Activated CD8-positive, alpha-beta memory T cell treated with anti-CD3 and anti-CD28 coated beads, Interleukin-2, amount 50 U/mL, for 48 hours (primary cell): ENCODE results near the gene PDZD2.

ENCODE experiments used
- DNase-seq: peaks from one replicate; pipeline ENCODE4 v3.0.0-alpha.2; 2020

Gene PDZD2

DNA sequence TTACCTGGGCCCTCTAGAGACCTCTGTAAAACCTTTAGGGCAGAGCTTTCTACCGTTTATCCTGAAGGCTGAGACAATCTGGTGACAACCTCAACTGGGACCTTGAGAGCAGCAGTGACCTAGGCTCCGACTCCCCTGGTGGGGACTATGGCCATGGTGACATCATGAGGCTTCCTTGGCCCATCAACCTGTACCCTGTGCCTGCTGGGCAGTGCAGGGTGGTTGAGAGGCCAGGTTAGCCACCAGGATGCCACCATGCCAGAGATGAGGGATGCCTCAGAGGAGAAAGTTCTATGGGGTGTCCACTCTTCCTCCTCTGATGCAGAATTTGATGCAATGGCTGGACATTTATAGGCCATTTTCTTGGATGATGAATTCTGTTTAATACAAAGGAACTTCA is 194.8 kb downstream of the PDZD2 start:
- DNase-seq = no peak

DNA sequence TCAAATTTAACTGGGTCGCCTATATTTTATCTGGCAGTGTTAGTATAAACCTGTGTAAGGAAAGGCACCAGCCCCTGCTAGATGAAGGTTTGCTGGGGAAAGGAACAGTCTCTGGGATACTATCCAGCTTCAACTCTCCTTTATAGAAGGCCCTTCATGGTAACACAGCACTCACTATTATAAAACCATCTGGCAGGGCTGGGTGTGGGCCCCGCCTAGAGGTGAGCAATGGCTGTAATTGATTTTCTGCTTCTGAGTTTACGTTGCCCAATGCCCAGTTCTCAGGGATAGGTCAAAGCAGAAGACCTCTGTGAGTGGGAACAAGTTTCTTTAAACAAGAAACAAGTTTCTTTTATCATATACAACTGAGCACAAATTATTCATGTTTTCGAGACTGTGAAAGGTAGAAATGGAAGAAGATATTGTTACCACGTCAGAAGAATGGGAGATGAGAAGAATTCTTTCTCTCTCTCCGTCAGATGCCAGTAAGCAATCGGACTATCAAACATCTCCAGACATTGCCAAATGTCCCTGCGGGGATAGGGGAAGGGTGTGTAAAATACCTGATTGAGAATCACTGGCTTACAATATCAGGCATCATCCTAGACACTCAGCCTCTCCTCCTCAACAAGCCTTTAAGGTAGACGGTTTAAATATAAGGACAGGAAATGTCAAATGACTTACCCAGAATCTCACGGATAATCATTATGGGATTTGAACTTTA is 205.9 kb downstream of the PDZD2 start:
- no peak for DNase-seq

DNA sequence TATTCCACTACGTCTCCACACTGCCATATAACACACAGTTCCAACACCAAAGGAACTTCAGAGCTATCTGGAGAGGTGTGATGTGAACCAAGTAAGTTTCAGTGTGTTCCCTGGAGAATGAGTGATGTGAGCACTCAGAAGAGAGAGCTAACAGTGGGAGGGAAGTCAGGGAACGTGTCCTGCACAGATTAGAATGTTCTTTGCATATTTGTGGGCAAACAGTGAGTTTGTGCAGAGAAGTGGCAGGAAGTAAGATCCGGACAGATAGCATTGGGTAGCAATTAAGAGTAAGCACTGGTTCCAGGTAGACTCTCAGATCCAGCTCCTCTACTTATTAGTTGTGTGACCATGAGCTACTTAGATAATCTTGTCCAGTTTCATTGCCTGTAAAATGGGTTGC is 206.4 kb downstream of the PDZD2 start:
- DNase-seq = no peak

DNA sequence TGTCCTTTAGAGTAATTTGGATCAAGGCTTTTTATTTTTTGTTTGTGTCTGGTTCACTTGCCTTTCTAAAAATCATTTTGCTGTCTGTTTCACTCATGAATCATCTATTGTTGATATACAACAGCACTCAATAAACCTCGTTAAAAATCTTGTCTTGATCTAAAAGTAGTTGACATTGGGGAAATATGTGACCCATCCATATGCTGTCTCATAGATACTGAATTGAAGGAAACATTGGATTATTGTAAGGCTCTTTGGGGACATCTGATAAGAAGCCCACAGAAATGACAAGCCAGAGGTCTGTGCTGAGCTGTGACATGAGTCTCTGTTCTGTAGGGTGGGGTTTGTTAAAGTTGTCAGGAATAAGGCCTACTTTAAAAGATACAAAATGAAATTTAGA is 208.0 kb downstream of the PDZD2 start:
- no peak for DNase-seq

DNA sequence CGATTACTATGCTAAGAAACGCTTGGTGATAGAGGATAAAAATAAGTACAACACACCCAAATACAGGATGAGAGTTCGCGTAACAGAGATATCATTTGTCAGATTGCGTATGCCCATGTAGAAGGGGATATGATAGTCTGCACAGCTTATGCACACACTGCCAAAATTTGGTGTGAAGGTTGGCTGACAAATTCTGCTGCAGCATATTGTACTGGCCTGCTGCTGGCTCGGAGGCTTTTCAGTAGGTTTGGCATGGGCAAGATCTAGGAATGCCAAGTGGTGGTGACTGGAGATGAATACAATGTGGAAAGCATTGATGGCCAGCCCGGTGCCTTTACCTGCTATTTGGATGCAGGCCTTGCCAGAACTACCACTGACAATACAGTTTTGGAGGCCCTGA is 208.4 kb downstream of the PDZD2 start:
- no peak for DNase-seq

DNA sequence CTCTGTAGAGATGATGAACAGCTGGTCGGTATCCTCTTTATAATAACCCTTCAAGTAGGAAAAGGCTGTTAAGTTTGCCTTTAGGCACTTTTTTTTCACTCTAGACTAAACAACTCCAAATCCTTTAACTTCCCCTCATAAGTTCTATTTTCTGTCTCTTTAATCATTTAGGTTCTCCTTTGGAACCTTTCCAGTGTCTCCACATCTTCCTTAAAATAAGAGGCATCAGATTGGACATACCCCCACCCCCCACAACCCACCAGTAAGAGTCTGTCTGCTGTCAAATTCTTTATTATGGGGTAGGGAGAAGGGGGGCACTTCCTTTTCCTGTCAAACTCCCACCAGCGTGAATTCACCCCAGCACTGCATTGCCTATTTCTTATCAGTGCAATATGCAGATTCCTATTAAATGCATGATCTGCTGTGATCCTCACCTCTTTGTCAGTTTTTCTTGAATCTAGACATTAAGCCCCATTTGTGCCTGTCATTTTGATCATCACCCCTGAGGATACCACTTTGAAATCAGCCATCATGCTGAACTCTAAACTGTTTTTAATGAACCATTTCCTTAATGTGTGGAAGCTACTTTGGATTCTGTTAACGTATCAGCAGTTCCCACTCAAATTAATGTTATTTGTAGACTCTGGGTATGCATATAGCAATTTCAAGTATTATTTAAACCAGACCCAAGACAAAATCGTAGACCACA is 212.2 kb downstream of the PDZD2 start:
- no peak for DNase-seq

DNA sequence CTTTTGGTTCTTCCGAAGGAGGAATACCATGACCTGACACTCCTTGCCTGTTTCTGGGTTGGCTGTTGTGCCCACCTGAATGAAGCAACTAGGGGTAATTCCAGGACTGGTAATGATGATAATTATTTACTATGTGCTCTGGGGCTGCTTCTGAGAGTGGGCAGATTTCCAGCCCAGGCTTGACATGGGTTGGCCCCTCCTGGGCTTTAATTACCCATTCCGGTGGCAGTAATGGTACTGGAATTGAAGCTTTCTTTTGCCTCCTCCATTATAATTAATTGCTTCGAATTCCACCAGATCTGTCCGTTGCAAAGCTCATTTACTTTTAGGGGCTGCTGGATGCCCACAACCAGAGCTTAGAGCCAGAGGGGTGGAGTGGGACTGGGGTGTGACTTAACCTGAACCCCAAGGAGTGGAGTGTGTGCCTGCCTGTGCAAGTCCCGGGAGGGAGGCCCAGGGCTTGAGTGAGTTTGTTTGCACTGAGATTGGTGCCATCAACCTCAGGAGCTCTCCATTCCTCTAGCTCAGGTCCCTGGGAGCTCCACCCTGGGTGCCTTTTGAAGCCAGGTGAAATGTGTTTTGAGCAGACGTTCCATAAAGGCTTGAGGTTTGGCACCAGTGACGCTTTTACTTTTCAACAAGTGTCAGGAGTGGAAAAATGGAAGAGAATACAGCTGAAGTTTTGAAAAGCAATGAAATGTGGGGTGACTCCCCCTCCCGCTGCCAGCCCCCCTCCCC is 214.6 kb downstream of the PDZD2 start:
- no peak for DNase-seq

DNA sequence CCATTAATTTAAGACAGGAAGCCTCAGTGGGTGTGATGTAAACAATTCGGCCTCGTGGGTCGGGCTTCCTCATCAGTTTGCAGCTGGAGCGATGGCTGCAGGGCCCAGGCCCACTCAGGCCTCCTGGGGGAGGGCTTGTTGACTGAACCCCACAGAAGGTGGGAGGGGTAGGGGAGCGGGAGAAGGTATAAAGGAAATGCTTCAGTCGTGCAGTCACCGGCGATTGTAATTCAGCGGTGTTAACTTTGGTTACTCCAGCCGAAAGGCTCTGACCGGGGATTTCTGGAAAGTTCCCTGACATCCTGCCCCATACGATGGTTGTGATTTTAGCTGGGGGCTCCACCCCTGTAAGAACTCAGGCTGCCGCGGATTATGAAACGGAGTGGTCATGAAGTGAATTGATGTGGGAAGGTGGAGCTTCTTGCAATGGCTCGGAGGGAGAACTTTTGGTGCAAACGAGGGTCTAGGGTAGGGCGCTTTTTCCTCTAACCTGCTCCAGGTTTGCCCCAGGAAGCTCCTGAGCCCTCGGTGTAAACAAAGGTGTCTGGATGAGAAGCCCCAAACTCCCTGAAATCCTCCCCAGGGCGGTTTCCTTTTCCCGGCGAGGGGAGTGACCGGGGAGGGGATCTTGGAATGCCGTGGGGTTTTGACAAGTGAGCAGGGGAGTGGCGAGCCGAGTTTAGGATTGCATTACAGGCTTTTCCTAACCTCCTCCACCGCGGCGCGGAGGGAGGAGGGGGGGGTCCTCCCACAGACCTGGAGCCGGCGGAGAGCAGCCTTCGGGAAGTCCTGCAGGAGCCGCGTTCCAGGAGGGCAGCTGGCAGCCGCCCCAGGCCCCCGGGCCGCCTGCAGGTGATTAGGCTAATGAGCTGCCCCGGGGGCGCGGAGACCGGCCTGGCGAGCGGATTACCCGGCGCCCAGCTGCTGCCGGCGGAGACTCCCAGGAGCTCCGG is 215.5 kb downstream of the PDZD2 start:
- DNase-seq = no peak

DNA sequence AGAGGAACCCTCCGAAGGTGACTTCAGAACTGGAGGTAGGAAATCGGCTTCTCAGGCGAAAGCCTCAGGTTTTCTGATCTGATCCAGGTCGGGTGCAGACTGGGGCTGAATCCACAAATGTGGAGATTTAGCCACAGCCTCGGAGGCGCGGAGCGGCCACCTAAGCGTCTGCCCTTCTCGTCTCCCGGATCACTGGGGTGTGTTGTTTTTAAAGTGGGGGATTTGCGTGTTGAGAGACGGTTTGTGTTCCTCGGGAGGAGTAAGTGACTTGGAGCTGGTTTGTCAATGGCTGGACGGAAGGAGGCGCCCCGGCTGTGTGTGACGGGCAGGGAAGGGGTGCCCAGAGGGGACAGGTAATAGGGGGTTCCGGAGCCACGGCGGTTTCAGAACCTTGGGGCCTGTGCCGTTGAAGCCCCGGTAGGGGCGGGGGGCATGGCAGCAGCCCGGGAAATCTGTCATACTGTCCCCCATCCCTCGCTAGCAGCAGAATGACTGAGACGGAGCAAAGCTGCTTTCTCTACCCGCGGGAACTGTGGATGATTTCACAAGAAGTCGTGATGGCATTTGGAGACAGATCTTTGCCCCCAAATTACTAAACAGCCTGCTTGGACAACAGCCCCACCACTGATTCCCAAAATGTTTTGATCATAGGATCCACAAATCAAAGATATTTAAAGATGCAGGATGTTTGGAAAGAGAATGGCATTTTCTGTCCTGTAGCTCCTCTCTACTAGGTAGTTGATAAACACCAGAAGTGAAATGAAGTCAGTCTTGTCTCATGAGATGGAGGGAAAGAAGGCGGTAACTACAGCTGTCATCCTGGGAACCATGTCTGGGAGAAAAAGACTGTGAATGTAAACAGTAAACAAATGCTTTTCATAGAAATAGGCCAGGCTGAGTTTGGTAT is 216.5 kb downstream of the PDZD2 start:
- DNase-seq = peak; percentile 57

DNA sequence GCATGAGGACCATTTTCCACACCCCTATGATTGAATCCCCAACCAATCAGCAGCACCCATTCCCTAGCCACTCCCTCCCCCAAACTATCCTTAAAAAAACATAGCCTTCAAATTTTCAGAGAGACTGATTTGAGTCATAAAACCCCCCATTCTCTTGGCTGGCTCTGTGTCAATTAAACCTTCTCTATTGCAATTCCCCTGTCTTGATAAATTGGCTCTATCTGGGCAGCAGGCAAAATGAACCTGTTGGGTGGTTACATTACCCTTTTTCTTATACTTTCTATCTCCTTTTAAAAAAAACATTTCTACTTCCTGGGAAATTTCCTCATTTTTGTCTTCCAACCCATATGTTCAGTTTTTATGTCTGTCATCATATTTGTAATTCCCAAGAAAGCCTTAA is 220.2 kb downstream of the PDZD2 start:
- no peak for DNase-seq

DNA sequence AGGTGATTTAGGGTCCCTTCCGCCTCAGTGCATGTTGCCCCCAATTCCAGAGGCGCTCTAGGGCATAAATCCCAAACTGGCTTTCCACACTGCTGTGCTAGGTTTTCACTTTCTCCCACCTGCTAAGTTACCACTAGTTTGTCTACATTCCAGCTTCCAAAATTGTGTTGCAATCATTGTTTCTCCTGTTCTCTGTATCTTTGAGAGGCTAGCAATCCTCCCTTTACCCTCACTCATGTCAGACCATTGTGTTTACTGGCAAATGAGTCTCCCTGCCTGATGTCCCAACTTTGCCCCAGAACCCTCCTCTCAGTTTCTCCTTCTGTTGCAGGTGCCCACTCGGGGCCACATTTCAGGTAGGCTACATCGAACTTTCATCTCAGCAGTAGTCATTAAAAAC is 221.3 kb downstream of the PDZD2 start:
- no peak for DNase-seq

DNA sequence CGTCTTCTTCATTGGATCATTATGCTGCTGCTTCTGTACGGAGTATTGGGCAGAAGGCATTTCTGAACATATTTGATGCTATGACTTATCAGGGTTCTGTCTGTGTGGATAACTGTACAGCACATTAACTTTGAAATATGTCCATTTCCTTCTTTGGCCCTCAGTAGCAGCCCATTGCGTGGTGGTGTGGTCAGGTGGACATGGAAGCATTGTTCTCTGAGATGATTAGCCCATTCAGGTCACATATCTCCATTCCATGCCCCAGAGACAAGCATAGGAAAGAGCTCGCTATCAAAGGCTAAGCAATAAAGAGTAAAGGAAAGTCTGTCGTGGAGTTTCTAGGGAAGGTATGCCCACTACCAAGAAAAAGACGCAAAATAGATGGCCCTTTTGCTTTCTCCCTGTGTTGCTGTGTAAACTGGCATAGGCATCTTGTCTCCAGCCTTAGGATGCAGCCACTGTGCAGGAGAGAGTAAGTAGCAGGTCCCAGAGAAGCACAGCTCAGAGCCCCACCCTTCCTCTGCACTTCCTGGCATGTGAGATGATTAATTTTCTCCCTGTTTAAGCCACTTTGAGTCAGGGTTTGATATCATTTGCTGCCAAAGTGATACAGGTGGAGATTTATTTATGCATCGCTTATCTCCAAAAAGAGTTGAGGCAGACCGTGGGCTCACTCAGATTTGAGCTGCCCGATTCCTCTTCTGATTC is 221.9 kb downstream of the PDZD2 start:
- no peak for DNase-seq

DNA sequence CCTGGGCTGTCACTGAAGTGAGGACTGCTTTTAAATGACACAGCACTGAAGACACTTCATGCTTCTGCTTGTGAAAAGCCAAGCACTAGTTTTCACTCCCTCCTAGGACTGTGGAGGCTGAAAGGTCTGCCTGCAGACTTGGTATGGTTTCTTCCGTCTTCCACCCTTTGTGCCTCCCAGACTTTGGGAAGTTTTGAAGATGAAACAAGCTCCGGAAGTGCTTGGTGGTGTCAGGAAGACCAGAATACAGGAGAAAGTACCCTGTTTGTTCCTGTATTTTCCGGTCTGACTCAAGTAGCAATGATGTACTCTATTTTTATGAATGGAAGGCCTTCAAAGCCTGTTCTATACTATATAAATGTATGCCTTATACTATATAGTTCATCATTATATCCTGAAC is 222.7 kb downstream of the PDZD2 start:
- DNase-seq = no peak

DNA sequence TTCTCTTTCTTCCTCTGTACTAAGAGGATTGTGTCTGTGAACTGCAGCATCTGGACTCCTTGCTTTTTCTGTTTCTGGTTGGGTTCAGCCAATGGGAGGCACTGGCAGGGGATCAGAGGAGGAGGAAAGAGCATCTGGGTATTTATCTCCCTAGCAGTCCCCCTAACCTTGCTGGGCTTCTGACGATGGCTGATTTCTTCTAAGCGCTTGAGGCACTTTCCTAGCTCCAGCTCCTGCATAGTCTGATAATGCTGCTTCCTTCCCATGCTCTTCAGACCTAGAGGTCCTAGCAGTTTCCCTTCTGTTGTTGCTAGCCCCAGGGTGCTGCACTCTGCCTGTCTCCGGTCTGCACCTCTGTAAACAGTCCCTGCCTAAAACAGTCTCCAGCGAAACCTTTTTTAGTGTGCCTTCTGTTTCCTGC is 225.1 kb downstream of the PDZD2 start:
- DNase-seq = no peak

DNA sequence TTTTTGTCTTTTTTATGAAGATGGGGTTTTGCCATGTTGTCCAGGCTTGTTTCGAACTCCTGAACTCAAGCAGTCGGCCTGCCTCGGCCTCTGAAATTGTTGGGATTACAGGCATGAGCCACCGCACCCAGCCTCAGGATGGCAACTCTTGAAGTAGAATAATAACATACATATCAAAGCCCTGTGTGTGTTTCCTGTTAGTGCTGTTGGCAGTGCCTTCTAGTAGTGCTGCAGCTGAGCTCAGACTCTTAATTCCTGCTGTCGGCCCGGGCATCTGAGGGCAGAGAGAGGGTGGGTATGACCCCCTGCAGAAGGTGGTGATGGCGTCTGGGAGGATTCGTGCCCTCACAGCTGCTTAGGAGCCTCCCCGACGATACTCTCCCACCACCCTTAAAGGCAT is 227.2 kb downstream of the PDZD2 start:
- DNase-seq = no peak

DNA sequence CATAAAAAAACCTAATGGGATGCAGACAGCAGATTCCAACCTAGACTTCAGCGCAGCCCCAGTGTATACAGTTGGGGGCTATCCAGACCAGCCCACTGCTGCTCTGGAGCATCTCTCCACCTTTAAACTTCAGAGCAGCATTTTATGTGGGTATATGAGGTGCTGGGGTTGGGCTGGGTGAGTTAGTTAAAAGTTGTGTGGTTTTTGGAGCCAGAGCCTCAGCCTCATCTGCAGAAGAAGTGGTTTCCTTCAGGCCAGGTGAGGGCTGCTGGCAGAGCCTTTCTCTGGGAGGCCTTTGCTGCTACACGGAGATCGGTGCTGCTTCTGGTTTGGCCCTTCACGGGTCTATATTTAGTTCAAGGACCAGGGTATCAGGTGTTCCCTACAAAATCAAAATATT is 228.3 kb downstream of the PDZD2 start:
- no peak for DNase-seq

DNA sequence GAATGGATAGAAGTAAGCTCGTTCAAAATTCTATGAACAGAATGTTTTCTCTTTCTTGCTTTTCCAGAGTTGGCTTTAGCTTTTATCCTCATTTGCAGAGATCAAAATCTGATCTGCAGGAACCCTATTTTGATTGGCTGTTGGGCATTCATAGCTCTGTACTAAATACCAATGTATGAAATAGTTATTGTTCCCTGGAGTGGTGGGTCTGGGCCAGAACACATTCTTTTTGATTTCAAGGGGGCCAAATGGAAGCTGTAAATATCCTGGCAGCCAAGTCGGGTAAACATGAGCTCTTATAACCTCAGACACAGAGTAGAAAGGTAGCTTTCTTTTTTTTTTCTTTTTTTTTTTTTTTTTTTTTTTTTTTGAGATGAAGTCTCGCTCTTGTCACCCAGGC is 241.5 kb downstream of the PDZD2 start:
- no peak for DNase-seq

DNA sequence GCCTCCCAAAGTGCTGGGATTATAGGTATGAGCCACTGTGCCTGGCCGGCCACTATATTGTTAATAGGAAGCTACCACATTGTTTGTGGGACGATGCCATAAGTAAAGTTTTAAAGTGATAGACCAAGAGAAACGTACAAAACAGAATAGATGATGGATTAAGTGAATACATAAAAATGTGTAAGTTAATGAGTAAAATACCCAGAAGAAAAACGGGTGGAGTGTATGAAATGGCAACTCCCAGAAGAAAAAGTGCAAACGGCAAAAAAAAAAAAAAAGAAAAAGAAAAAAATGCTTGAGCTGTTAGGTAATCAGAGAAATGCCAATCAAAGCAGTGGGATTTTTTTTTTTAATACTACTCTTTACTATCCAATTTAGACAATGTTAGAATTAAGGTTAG is 246.0 kb downstream of the PDZD2 start:
- DNase-seq = no peak

DNA sequence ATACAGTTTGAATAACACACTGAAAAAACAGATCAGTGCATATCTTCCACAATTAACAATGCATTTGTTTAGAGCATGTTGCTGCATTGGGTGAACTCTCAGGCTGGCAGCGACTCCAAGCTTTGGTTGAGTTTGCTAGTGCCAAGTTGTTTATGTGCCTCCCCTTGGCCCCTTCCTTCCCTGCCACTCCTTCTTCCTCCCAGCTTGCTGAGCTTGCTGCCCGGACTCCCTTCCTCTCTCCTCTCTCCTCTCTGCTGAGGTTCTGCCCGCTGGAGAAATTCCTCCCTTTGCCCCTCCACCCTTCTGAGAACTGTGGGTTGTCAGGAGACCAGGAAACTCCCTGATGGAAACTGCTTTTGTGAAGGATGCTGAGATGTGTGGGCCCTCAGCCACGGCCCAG is 247.3 kb downstream of the PDZD2 start:
- no peak for DNase-seq

DNA sequence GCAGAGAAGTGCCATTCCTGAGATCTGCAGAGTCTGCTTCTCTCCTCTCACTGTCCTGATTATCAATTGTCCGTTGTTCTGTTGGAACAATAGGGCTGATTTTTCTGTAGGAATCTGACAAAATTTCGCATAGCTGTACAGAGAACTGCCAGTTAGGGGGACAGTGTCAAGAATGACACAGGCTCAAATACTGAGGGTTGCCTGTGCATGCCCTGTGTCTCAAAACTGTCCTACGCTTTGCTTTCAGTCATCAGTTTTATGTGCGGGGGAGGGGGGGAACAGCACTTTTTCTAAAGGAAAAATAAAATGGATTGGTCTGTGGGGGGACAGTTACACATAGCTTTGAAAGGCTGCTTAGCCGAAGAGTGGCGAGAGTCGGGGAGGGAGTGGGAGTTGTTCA is 248.6 kb downstream of the PDZD2 start:
- no peak for DNase-seq

DNA sequence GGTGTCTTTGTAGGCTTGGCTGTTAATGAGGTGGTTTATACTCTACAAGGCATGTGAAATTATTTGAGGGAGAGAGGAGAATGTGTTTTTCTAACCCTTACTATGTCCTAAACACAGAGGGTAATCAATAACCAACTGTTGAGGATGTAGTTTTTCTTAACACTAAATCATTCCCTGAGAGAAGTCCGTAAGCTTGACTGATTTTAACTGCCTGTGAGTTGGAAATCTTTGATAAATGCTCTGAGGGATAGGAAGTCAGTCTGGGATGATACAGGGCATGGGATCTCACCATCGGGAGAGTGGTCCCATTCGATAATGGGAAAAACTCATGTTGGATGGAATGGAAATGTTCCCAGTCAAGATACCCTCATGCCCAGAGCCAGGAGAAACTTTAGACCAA is 249.6 kb downstream of the PDZD2 start:
- DNase-seq = no peak
